ENCODE data around the gene USE1.

- TF ChIP-seq POLR2A (IDR thresholded peaks at IDR 0.05; ENCODE audit: low read depth, low read length) (no peak), MAZ (IDR thresholded peaks at IDR 0.05; ENCODE audit: borderline replicate concordance, low read depth, low read length) (no peak), CTCF (conservative IDR thresholded peaks at IDR 0.05; ENCODE audit: low read depth, low read length) (no peak), RAD21 (IDR thresholded peaks at IDR 0.05; ENCODE audit: low read length) (no peak), CEBPB (IDR thresholded peaks at IDR 0.05; ENCODE audit: low read depth, low read length) (no peak), USF2 (IDR thresholded peaks at IDR 0.05; ENCODE audit: low read depth, low read length) (no peak)
Observed at GRCh38 chr19:17194608-17195007, 20.5 kb upstream of the USE1 start.

Measured in IMR-90 (cell line).